ENCODE measurements around the gene ADGRA1.

ADGRA1 gene

DNA sequence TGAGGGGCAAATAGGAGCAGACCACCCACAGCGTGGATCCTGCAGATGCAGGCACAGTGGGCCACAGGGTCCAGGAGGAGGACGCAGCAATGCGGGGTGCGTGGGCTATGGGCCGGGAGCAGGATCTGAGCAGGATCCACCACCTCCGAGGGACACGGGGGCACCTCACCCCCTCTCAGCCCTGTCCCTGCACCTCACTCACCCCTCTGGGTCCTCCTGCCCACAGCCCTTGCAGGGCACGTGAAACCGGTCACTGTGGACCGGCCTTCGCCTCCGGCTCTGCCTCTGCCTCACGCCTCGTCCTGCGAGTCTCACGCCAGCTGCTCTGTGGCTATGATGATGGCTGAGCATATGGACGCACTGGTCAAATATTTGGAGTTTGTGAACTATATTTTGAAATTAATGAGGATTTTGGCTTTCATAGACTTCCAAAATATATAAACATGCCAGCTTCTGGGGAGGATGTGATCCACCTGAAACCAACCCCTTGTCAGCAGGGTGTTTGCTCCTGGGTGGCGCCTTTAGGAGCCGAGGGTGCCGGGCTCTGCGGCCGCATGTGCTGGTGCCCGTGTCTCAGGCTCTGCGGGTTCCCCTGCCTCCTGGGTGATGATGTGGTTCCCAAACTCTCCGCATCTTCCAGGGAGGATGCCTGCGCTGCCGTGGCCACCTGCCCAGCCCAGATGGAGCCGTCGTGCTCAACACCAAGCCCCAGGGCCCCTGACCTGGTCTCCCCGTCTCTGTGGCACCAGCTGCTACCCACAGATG, 11.3 kb upstream of the ADGRA1 start:
- DNase-seq (ENCODE audit: low read depth): no peak

DNA sequence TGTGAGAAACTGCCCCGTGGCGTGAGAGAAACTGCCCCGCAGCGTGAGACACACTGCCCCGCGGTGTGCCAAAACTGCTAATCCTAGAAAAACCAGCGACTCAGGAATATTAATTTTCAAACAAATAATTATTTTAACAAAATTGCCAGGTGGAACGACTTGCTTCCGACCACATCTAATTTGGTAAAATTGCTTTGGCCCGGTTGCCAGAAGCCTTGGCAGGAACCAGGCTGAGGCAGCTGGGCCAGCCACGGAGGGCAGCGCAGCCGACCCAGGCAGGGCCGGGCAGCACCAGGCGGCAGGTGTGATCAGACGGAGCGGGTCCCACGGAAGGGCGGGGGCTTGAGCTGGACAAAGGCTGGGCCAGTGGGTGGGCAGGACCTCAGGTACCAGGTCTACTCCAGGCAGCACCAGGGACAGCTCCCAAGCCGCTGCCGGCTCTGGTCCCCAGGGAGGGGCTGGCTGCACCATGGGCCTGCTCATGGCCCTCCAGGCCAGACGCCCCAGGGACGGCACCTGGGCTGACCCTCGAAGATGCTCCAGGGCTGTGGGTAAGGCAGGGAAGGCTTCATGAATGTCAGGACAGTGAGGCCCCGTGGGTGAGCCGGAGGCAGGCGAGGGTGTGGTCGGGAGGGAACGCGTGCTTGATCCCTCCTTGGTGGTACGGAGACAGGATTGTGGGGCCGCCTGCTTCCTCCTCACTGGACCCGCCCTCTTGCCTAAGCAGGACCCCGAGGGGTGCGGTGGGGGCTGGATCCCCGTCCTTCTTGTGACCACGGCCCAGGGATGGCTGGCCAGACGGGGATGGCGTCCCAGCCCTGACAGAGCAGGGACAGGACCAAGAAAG, 7.7 kb upstream of the ADGRA1 start:
- no peak for DNase-seq (ENCODE audit: low read depth)

DNA sequence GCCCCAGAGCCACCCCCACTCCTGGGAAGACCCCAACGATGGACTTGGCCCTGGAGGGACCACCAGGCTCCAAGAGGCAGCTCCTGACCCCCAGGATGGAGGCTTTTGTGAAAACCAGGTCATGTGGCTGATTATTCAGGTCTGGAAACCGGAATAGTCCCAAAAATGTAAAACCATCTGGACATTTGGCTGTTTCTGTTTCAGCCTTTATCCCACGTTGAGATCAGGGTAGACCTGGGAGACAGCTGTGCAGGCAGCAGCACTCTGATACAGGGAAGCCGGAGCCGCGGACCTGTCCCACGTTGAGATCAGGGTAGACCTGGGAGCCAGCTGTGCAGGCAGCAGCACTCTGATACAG, 7.1 kb upstream of the ADGRA1 start:
- DNase-seq (ENCODE audit: low read depth): no peak

DNA sequence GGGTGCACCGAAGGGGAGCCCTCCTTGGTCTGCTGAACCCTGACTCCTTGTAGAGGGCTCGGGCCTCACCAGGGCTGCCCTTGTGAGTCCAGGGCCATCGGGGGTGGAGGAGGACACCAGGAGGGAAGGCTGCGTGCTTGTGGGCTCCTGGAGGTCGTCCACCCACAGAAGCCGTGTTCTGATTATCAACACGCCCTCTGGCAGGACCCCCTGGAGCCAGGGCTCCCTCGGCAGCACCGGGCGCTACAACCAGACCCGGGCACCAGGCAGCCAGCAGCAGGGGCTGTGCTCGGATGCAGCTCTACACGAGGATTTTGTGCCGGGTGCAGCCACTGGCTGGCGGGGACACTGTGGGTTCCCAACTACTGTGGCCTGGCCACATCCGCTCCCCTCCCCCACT, 6.1 kb upstream of the ADGRA1 start:
- DNase-seq (ENCODE audit: low read depth): no peak

DNA sequence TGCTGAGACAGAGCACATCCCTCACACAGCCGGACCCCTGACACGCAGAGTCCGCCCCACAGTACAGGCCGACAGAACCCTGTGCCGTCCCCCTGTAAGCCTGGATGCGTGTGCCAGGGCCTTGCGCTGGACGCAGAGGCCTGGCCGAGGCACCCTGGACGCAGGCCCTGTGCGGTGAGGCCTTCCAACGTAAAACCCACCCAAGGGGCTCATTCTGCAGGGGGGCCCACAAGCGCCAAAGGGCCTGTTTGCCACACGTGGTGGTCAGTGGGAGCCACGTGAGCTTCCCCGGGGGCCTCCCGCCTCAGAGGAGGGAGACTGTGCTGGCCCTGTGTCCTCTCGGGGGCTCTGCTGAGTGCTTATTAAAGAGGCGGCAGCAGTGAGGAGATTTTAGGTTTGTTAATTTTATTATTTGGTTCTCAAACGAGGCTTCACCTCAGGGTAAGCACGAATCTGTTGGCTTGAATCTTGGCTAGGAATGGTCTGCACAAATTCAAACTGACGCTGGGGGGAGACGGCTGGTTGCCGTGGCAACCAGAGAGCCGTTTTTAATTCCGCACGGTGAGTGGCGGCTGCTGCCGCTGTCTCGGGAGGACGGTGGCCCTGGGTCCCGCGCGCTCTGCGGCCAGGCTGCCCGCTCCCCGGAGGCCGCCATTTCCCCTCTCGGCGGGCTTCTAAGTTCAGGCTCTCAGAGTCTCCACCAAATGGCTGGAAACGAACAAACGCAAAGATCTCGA, 4.9 kb upstream of the ADGRA1 start:
- no peak for DNase-seq (ENCODE audit: low read depth)

DNA sequence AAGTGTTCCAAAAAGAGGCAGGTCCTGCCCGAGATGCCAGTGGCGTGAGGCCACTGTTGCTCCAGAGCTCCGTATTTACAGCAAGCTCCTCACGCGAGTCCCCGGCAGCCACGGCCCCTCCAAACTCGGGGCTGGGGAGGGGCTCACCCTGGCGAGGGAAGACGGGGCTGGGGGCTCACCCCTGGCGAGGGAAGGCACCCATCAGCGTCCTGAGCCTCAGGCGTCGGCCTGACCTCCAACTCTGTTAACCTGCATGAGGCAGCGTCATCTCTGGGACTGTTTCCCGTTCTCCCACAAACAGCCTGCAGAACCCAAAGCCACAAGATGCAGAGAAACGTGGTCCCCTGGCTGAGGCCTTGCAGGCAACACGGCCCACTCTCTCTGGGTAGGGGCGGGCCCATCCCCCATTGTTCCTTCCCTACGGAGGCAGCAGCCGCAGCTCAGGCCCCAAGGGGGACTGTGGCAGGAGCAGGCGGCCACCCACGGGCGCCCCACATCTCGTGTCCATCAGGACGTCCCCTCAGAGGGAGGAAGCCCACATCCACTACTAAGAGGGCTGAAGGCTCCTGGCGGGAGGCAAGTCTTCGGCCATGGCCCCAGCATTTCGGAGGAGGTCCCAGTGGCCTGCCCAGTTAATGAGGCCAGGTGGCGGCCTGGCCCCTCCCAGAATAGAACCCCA, 4.2 kb upstream of the ADGRA1 start:
- no peak for DNase-seq (ENCODE audit: low read depth)

DNA sequence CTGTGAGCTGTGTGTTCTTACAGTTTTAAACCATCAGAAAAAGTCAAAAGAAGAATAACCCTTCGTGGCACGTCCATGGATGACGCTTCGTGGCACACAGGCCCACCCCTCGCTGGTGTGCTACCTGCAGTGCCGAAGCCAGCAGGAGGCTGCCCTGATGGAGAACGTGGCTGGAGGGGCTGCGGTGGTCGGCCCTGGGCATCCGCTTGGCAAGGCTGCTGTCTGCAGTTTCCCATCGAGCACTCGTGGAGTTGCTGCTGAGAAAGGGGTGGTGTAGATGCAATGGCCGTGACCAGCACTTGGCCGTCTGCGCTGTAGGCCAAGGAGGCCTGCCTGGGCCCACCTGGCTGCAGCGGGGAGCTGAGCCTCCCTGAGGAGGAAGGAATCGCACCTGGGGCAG, 3.2 kb upstream of the ADGRA1 start:
- no peak for DNase-seq (ENCODE audit: low read depth)

DNA sequence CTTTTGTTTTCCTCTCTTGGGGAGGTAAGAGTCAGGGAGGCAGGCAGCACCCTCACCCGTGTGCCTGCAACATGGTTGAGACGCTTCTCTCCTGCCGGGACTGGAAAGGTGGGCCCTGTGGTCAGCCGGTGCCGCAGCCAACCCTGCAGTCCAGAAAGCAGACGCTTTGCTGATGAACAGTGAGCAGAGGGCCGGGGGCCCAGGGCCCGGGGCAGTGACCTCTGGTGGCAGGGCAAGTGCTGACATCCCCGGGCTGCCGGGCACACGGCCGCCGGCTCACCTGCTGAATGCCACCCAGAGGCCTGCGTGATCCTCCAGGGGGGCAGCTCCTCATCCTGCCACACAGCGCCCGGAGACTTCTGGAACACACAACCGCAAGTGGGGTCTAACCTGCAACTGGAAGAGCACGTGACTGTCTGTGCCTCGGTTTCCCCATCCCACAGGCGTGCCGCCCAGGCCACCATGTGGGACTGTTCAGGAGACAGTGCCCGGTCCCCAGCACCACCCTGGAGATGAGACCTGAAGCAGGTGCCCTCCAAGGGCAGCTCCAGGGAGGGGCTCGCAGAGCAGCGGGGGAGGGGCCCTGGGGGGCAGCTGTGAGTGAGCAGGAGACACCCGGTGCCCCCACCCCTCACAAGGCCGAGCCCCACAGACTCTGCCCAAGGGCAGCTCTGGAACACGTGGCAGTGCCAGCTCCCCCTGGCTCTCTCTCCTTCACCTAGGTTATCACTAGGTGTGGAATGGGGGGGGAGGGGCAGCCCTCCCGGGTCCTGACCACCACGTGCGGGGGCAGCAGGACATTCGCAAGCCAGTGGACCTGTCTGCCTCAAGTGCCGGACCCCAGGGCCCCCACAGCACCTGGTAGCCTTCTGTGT, 2.2 kb upstream of the ADGRA1 start:
- DNase-seq (ENCODE audit: low read depth): no peak

DNA sequence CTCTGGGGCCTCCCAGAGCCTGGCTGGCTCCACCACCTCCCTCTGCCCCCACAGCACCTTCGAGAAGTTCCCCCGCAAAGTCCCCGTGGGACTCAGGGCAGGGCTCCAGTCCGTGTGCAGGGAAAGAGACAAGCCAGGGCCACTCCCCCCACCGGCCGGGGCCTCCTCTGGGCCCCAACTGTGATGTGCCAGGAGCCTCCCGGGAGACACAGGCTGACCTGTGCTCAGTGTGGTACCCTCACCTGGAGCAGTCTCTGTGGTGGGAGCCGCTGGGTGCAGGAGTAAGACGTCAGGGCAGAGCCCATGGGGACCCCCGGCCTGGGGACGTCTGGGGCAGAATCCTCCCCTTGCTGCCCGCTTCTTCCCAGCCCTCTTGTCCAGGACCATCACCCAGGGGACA, 1.5 kb upstream of the ADGRA1 start:
- DNase-seq (ENCODE audit: low read depth): no peak

DNA sequence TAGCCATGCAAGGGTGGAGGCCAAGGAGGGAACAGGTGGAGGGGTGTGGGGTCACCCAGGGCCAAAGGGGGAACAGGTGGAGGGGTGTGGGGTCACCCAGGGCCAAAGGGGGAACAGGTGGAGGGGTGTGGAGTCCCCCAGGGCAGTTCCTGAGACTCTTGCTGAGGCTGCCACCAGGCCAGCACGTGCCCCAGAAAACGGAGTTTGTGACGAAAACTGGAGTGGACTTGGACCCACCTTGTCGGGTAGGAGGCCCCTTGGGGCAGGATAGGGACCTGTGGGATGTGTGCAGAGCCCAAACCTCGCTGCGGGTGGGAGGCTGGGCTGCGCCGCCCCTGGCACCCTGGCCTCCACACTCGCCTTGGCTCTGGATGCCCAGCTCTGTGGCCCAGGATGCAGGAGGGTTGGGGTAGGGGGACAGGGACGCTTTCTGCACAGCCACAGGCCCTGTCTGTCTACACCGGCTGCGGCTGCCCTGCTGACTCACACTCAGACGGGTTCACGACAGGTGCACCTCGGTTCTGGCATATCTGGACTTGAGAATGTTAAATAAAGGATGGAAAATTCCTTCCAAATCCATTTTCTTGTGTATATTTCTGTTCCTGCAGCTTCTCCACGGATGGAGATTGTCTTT, 562 bp upstream of the ADGRA1 start:
- DNase-seq (ENCODE audit: low read depth): no peak

DNA sequence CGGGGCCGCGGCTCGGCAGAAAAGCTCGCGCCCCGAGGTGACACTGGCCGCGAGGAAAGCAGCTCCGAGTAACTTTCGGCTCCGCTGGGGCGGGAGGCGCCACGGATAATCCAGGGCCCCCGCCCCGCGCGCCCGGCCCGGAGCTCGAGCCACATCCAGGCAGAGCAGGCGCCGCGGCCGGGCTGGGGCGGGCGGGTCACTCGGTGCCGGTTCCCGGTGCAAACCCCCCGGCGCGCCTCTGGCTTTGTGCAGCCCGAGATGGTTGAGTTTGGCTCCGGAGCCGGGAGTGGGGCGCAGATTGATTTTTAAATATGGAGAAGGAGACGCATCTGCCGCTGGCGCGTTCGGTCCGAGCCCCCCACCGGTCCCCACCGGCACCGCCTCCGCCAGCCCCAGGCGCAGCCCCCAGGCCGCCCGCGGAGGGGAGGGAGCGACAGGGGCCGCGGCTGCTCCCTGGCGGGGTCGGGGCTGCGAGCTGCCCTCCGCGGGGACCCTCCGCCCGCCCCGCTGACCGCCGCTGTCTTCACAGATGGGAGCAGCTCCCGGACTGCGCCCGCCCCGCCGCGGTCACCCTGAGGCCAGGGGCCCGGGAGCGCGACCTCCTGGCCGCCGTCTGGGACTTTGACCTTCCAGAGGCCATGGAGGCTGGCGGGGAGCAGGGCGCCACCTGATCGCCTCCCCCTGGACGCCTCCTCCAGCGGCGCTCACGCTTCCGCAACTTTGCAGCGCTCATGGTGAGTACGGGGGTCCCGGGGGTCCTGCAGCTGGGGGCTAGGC, 643 bp downstream of the ADGRA1 start:
- no peak for DNase-seq (ENCODE audit: low read depth)

DNA sequence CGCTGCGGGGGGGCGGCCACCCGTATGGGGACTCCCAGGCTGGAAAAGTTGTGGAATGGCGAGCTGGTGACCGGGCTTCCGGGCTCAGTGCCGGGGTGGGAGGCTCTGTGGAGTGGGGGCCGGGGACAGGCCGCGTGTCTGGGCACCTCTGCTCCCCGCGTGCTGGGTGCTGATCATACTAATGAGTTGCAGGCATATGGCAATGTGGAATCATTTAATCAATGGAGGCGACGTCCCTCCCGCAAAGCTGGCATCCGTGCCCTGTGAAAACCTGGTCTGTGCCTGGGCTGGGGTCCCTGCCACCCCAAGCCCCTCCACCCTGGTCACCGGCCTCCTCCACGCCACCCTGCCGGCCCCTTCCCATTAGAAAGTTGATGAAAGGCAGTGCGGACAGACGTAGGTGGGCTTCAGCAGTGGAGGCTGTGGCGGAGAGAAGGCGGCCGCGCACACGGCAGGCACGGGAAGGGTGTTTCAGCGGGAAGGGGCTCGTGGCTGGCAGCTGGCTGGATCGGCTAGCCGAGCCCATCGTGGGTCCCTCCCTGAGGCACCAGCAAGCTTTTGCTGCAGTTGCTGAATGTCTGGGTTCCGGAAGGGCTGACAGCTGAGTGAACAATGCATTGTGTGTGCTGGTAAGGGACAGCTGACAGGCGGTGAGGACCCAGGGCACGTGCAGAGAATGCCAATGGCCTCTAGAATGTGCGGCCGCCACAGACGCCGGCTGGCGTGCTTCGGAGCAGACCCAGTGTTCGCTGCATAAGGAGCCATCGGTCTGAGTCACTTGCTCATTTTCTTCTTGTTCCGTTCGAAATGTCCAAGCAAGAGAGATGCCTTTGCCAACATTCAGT, 1.5 kb downstream of the ADGRA1 start:
- no peak for DNase-seq (ENCODE audit: low read depth)

DNA sequence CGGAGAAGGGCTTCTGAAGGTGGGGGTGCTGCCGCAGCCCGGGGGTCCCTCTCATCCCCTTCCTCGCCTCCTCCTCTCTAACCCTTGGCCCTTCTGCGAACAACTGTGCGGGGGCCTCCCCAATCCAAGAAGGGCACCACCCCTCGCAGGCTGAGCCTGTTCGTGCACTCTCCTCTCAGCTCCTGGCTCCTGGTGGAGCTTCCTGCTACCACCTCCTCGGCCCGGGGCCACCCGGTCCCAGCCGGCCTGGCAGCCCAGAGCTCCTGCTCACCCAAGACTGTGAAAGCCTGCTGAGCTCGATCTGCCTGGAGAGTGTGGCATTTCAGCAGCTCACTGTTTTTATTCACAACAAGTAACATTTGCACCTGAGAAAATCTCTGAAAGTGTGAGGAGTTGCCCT, 2.4 kb downstream of the ADGRA1 start:
- DNase-seq (ENCODE audit: low read depth): no peak

DNA sequence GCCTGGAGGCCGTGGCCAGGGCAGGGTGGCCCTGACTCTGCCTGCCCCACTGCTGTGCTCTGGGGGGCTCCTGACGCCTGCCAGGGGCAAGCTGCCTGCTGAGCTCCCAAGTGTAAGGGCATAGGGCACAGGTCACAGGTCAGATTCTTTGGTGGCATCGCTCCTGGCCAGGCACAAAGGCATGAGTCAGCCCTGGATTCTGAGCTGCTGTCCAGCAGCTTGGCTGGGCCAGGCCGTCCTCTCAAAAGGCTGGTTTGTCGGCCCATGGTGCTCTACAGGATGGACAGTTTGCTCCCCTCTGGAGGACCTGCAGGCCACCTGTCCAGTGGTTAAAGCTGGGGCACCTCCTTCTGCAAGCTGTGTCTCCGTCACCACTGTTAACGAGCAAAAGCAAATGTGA, 2.9 kb downstream of the ADGRA1 start:
- no peak for DNase-seq (ENCODE audit: low read depth)

DNA sequence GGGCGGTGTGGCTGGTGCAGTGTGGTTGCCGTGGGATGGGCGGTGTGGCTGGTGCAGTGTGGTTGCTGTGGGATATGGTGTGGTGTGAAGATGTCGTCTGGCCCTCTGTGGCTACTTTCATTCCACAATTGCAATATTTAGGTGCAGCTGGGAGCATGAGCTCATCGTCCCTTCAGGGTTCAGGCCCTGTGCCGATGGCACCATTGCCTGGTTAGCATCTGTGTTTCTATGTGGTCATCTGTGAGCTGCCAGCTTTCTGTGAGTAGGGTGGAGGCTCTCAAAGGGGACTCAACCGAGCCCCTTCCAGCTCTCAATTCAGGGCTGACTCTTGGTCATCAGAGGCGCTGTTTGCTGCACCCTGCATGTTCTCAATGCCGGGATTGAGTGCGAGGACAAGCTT, 3.6 kb downstream of the ADGRA1 start:
- no peak for DNase-seq (ENCODE audit: low read depth)

DNA sequence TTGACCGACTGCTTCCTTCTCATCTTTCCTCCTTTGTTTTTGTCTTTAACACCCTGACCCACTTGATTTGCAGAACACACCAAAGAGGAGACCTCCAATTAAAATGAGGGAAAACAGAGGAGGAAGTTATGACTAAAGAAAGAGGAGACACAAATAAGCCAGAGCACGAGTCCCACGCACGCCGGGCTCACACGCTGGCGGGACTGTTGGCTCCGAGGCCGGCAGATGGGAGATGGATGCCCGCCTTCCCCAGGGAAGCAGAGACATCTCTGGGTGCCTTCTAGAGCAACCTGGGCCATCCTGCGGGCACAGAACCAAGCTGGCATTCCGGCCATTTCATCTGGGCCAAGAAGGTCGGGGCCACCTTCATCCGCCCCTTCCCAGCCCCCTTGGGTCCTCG, 5.6 kb downstream of the ADGRA1 start:
- no peak for DNase-seq (ENCODE audit: low read depth)

DNA sequence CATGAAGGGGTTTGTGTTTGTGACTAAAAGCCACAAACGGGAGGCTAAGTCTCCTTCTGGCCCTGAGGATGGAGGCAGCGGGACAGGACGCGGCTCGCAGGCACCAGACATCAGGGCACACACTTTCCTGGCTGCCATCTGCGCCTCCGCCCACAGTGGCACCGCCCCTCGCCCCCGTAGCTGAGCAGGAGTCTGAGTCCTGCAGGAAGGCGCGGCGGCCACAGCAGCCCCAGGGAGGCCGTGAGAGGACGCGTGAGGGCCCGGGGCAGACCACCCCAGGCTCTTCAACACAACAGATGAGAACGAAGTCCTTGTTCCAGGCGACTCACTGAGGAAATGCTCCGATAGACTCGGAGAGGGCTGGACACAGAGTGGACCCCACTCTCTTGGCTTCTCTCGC, 6.6 kb downstream of the ADGRA1 start:
- no peak for DNase-seq (ENCODE audit: low read depth)

DNA sequence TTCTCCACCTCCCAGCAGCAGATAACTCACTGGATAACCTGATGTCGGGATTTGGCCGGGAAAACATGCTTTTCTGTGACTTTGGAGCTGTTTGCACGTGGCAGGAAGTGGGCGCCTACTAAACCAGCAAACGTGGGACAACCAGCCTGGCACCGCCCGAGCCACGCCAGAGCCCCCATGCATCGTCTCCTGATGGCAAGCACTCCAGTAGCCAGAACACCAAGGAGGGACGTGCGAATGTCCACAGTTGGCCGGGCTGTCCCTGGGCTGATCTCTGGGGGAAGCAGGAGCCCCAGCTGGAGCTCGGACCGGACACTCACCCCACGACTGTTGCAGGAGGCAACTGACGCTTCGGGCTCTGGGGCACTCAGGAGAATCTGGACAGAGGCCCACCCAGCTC, 7.1 kb downstream of the ADGRA1 start:
- no peak for DNase-seq (ENCODE audit: low read depth)

DNA sequence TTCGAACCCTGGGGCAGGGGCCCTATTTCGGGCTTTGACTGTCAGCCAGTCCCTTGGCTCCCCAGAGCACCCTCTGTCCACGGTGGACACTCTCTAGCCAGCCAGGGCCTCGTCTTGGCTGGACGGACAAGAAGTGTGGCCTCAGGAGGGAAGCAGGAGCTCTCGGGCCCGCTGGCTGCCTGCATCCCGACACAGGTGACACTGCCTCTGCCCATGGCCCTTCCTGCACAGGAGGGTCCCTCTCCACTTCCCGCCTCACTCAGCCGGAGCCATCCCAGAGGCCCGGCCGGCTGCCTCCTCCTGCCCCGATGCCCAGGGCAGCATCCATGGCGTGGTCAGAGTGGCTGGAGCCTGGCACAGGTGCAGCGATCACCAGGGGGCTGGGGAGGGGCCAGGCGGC, 7.9 kb downstream of the ADGRA1 start:
- DNase-seq (ENCODE audit: low read depth): no peak
